ENCODE measurements around the gene TUBB4B.

DNA sequence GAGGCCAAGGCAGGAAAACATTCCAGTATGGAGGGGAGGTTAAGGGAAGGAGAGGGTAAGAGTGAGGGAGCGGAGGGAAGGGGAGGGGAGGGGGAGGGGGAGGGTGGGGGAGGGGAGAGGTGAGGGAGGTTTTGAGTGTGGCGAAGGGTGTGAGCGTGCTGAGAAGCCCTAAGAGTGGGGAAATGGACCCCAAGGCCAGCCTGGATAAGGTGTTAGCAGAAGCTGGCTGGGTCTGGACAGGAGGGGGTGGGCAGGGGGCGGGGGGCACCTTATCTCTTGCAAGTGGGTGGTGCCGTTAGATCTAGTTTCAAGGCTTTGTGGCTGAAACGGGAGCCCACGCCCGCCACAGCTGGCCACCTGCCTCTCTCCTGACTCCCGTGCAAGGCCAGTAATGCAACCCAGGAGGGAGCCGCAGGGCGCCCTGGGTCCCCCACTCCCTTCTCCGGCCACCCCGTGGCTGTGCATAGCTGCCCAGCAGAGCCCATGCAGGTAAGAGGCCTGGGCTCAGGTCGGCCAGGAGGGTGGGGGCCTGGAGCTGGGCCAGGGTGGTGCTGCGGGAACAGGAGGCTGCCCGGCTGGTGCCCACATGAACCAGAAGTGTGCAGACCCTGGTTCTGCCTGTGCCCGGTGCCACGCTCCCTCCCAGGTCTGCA lies 13.1 kb upstream of the TUBB4B start:
- TF ChIP-seq, protein P1, sequence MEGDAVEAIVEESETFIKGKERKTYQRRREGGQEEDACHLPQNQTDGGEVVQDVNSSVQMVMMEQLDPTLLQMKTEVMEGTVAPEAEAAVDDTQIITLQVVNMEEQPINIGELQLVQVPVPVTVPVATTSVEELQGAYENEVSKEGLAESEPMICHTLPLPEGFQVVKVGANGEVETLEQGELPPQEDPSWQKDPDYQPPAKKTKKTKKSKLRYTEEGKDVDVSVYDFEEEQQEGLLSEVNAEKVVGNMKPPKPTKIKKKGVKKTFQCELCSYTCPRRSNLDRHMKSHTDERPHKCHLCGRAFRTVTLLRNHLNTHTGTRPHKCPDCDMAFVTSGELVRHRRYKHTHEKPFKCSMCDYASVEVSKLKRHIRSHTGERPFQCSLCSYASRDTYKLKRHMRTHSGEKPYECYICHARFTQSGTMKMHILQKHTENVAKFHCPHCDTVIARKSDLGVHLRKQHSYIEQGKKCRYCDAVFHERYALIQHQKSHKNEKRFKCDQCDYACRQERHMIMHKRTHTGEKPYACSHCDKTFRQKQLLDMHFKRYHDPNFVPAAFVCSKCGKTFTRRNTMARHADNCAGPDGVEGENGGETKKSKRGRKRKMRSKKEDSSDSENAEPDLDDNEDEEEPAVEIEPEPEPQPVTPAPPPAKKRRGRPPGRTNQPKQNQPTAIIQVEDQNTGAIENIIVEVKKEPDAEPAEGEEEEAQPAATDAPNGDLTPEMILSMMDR (IDR thresholded peaks at IDR 0.05): no peak
- TF ChIP-seq POLR2A (IDR thresholded peaks at IDR 0.05) (no peak), POLR2AphosphoS5 (IDR thresholded peaks at IDR 0.05; ENCODE audit: insufficient read depth in 1 of 2, low read depth in 1 of 2) (no peak)

All from vagina (tissue), 2 donors.